Endothelial cell of umbilical vein (primary cell): ENCODE measurements around the gene CLOCK. TPM values are rescaled to one million over a fixed set of nuclear protein-coding genes. Genes with fewer than 3 reads are reported as not detected.

Source experiments
- BruUV-seq: library from RNA; stranded (reverse); fragments of 400-500 nt; replicated peaks from 2 replicates; lab custom pipeline; 2021; lab: Mats Ljungman, UMichigan
- CTCF ChIA-PET: fragments of 300-600, 350-600 bp; sonication (Branson Sonifier 250); formaldehyde crosslinking; loops from one replicate; lab custom pipeline; 2021; ENCODE audit warnings: antibody characterized with exemption, inconsistent platforms; lab: Charles Lee
- POLR2A ChIA-PET: fragments of 300-600, 350-600 bp; sonication (Branson Sonifier 250); formaldehyde crosslinking; loops from one replicate; lab custom pipeline; 2021; ENCODE audit warnings: antibody characterized with exemption, inconsistent platforms; lab: Charles Lee
- DNase-seq: peaks from one replicate; pipeline ENCODE4 v3.0.0-alpha.2; 2011; ENCODE audit warnings: low read depth, low spot score
- FAIRE-seq: peaks from 2 replicates; lab custom pipeline; 2011; peaks lifted over from hg19 to GRCh38; lab: Jason Lieb, UNC
- H2AFZ ChIP-seq: 2 replicates; pipeline ENCODE4 v1.6.0; 2012; ENCODE audit warnings: low read depth, low read length, control low read depth, inconsistent platforms
- H3K27ac ChIP-seq: 2 replicates; pipeline ENCODE4 v1.5.1; 2011; ENCODE audit warnings: low read depth, mild to moderate bottlenecking, control low read depth, low read length, moderate library complexity; ENCODE audit not compliant: insufficient read depth
- H3K27me3 ChIP-seq, 2 experiments: 2 replicates each; pipeline versions ENCODE4 v1.6.0 to v1.6.1; 2011; ENCODE audit warnings: low read length in 2 of 2, mixed read lengths in 1 of 2; ENCODE audit not compliant: control insufficient read depth in 2 of 2, insufficient read depth in 2 of 2
- H3K36me3 ChIP-seq, 2 experiments: 2 replicates in 1 of 2; 3 replicates in 1 of 2; pipeline ENCODE4 v1.5.1; 2011; ENCODE audit warnings: low read length in 2 of 2, mild to moderate bottlenecking in 1 of 2, moderate library complexity in 1 of 2; ENCODE audit not compliant: control insufficient read depth in 2 of 2, insufficient read depth in 2 of 2; ENCODE audit errors: extremely low read depth in 1 of 2
- H3K4me1 ChIP-seq: 3 replicates; pipeline ENCODE4 v1.5.1; 2011; ENCODE audit warnings: mild to moderate bottlenecking, low read length; ENCODE audit not compliant: control insufficient read depth, insufficient read depth; ENCODE audit errors: extremely low read depth
- H3K4me2 ChIP-seq: 2 replicates; pipeline ENCODE4 v1.6.1; 2011; ENCODE audit warnings: low read length, control low read depth, mixed read lengths; ENCODE audit not compliant: insufficient read depth
- H3K4me3 ChIP-seq, 3 experiments: fragments of 200-600 bp in 1 of 3; sonication (generic), shearing (Covaris generic) in 1 of 3; replicated peaks in 1 of 3; 2 replicates each; pipeline ENCODE4 v1.5.1; 2011 to 2016; ENCODE audit warnings: control low read depth in 3 of 3, low read length in 3 of 3, mild to moderate bottlenecking in 2 of 3, inconsistent platforms in 1 of 3, low read depth in 1 of 3, moderate library complexity in 1 of 3; ENCODE audit not compliant: insufficient read depth in 1 of 3
- H3K79me2 ChIP-seq: 2 replicates; pipeline ENCODE4 v1.6.0; 2012; ENCODE audit warnings: low read length, inconsistent platforms; ENCODE audit not compliant: control insufficient read depth, insufficient read depth
- H3K9ac ChIP-seq: replicated peaks from 2 replicates; pipeline ENCODE3; 2011; ENCODE audit warnings: low read length, control low read depth; ENCODE audit not compliant: insufficient read depth; ENCODE audit errors: extremely low read depth
- H3K9me1 ChIP-seq: replicated peaks from 3 replicates; pipeline ENCODE4 v1.6.0; 2011; ENCODE audit warnings: mild to moderate bottlenecking, low read length; ENCODE audit not compliant: control insufficient read depth, insufficient read depth; ENCODE audit errors: extremely low read depth
- H3K9me3 ChIP-seq: replicated peaks from 2 replicates; pipeline ENCODE4 v1.5.1; 2012; ENCODE audit warnings: low read length, inconsistent platforms; ENCODE audit not compliant: control insufficient read depth, insufficient read depth
- H4K20me1 ChIP-seq: replicated peaks from 2 replicates; pipeline ENCODE3; 2011; ENCODE audit warnings: mild to moderate bottlenecking, low read length; ENCODE audit not compliant: control insufficient read depth, insufficient read depth; ENCODE audit errors: extremely low read depth
- CTCF ChIP-seq, 2 donors: IDR thresholded peaks; 1 replicate in 1 of 2; 2 replicates in 1 of 2; pipeline ENCODE4 v1.5.1; 2011; ENCODE audit warnings: low read length in 2 of 2, mild to moderate bottlenecking in 2 of 2, moderate library complexity in 2 of 2, control low read depth in 1 of 2, inconsistent platforms in 1 of 2, low read depth in 1 of 2; ENCODE audit not compliant: insufficient read depth in 1 of 2; ENCODE audit errors: extremely low read depth in 1 of 2
- EZH2 ChIP-seq: IDR thresholded peaks from 2 replicates; pipeline ENCODE4 v1.6.1; 2012; ENCODE audit warnings: borderline replicate concordance, low read depth, mild to moderate bottlenecking, moderate library complexity, low read length, inconsistent platforms; ENCODE audit not compliant: severe bottlenecking
- FOS ChIP-seq: IDR thresholded peaks from 2 replicates; pipeline ENCODE4 v1.6.1; 2011; ENCODE audit warnings: mild to moderate bottlenecking, low read length, moderate library complexity, borderline replicate concordance; ENCODE audit not compliant: insufficient read depth
- GATA2 ChIP-seq: IDR thresholded peaks from 2 replicates; pipeline ENCODE4 v1.7.0; 2011; ENCODE audit warnings: low read depth, mild to moderate bottlenecking, moderate library complexity, mixed read lengths, low read length; ENCODE audit not compliant: insufficient read length, insufficient read depth
- JUN ChIP-seq: IDR thresholded peaks from 2 replicates; pipeline ENCODE4 v1.6.1; 2011; ENCODE audit warnings: borderline replicate concordance, low read depth; ENCODE audit not compliant: insufficient read length, insufficient read depth
- MYC ChIP-seq: IDR thresholded peaks from one replicate; pipeline ENCODE4 v1.6.1; 2011; ENCODE audit warnings: mild to moderate bottlenecking, low read depth, low read length
- POLR2A ChIP-seq: IDR thresholded peaks from 2 replicates; pipeline ENCODE4 v1.6.1; 2012; ENCODE audit warnings: low read depth, mild to moderate bottlenecking, control low read depth, low read length
- POLR2AphosphoS5 ChIP-seq: IDR thresholded peaks from 2 replicates; pipeline ENCODE4 v1.6.1; 2012; ENCODE audit warnings: low read depth, mild to moderate bottlenecking, control low read depth, low read length, moderate library complexity; ENCODE audit not compliant: insufficient read depth
- dilution Hi-C: fragments of 300-500 bp; cut with MboI; formaldehyde crosslinking; loops from one replicate; pipeline ENCODE4 v1.15.0; 2019; ENCODE audit warnings: low sequenced_read_pairs; ENCODE audit not compliant: extremely low pct_ligation_motif_present
- intact Hi-C: fragments of 100-400 bp; cut with micrococcal nuclease; formaldehyde crosslinking; loops from one replicate; pipeline ENCODE4 v1.10.0; 2022
- polyA plus RNA-seq, 4 experiments: library from polyadenylated mRNA; depleted of rRNA in 3 of 4; stranded (reverse) in 3 of 4; unstranded in 1 of 4; fragments of >200 nt; gene quantifications; 2 replicates each; pipeline versions ENCODE4 v1.2.1 to v1.2.3, GENCODE V29; 2011 to 2012; ENCODE audit warnings: missing spikeins in 1 of 4
- total RNA-seq: library from RNA; stranded (reverse); gene quantifications from 2 replicates; pipeline ENCODE4 v1.2.3, GENCODE V29; 2021
- TF ChIP-seq, protein P1 (sequence below): IDR thresholded peaks from 2 replicates; pipeline ENCODE4 v1.6.1; 2011; ENCODE audit not compliant: insufficient read depth, insufficient read length

The CLOCK gene
- total and polyA plus RNA-seq, 2 donors (not counting 3 experiments of a cell fraction or from before 2014, with no cell fraction given), result 7.5 to 23.8 TPM

DNA sequence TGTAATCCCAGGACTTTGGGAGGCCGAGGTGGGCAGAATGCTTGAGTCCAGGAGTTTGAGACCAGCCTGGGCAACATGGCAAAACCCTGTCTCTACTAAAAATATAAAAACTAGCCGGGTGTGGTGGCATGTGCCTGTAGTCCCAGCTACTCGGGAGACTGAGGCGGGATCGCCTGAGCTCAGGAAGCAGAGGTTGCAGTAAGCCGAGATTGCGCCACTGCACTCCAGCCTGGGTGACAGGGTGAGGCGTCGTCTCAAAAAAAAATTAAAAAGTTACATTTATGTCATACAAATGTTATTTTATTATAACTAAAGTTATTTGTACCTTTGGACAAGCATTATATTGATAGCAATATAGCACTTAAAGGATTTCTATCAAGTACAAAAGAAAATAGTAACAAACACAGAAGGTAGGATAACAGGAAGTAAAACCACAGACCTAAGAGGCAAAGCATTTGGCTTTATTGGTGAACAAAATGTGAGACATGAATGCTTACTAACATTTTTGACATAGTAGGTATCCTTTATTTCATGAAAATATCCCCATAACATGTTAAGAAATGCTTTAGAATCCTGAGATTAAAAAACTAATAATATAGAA, 99.5 kb downstream of the CLOCK start:
- DNase-seq (no peak), FAIRE-seq (no peak)
- Histone ChIP-seq H4K20me1 (peaks cover 2% of the 10 kb centered on the region), H2AFZ (no peak overlapping the region), H3K27ac (no peak overlapping the region), H3K36me3 (peaks cover under 1 to 17% of the 10 kb centered on the region in 2 experiments), H3K27me3 (no peaks in the 10 kb centered on the region), H3K9me3 (no peaks in the 10 kb centered on the region), H3K79me2 (no peaks in the 10 kb centered on the region), H3K4me2 (no peak overlapping the region), H3K4me3 (no peak overlapping the region), H3K9ac (no peak overlapping the region), H3K4me1 (peaks cover 3% of the 10 kb centered on the region), H3K9me1 (no peaks in the 10 kb centered on the region)
- dilution Hi-C loops, result no loop called here
- ChIA-PET CTCF (interaction anchor here (0.6 to 1.6 kb wide), 4 partner anchors 15 to 107 kb away, joined by 3 to 7 read pairs (median 3); no protein-coding TSS in a partner anchor), POLR2A (no interaction called here)
- BruUV-seq, result no TSS peak
- intact Hi-C loops, result loop anchor here (5.0 kb wide), 1 partner anchor 290 kb away; no protein-coding TSS in a partner anchor
- TF ChIP-seq GATA2, result no peak
- TF ChIP-seq FOS, result no peak
- no peak for TF ChIP-seq EZH2
- no peak for TF ChIP-seq MYC
- no peak for TF ChIP-seq CTCF (IDR thresholded peaks at IDR 0.05; ENCODE audit: extremely low read depth in 1 of 2, insufficient read depth in 1 of 2, low read depth in 1 of 2, low read length in 2 of 2)
- no peak for TF ChIP-seq POLR2A
- TF ChIP-seq, protein P1, sequence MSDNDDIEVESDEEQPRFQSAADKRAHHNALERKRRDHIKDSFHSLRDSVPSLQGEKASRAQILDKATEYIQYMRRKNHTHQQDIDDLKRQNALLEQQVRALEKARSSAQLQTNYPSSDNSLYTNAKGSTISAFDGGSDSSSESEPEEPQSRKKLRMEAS, result no peak
- no peak for TF ChIP-seq POLR2AphosphoS5
- no peak for TF ChIP-seq JUN
